Neutrophil (primary cell): Measurements from ENCODE around the gene NDUFA9.

Experiments
- H3K27ac ChIP-seq: fragments of 200-600 bp; sonication (generic); 2 replicates; pipeline ENCODE4 v1.5.1; 2016; ENCODE audit warnings: mild to moderate bottlenecking, moderate library complexity
- H3K27me3 ChIP-seq: fragments of 200-600 bp; sonication (generic); 2 replicates; pipeline ENCODE4 v1.6.0; 2016; ENCODE audit warnings: mild to moderate bottlenecking
- H3K36me3 ChIP-seq: fragments of 200-600 bp; sonication (generic); 2 replicates; pipeline ENCODE4 v1.5.1; 2017
- H3K4me1 ChIP-seq, 2 experiments: fragments of 200-600 bp in 1 of 2; sonication (generic) in 1 of 2; 1 replicate in 1 of 2; 2 replicates in 1 of 2; pipeline versions ENCODE4 v1.5.1 to v1.6.1; 2013 to 2016; ENCODE audit warnings: low read depth in 1 of 2, low read length in 1 of 2, mild to moderate bottlenecking in 1 of 2, moderate library complexity in 1 of 2; ENCODE audit not compliant: control insufficient read depth in 1 of 2, insufficient read depth in 1 of 2
- H3K4me3 ChIP-seq, 2 experiments: fragments of 200-600 bp in 1 of 2; sonication (generic) in 1 of 2; 1 replicate in 1 of 2; 2 replicates in 1 of 2; pipeline ENCODE4 v1.5.1; 2013 to 2016; ENCODE audit warnings: low read depth in 1 of 2, low read length in 1 of 2, mild to moderate bottlenecking in 1 of 2, moderate library complexity in 1 of 2
- H3K9me3 ChIP-seq: fragments of 200-600 bp; sonication (generic); 2 replicates; pipeline ENCODE4 v1.5.1; 2016
- TF ChIP-seq, protein P1 (sequence below): fragments of 200-600 bp; sonication (generic); IDR thresholded peaks from 2 replicates; pipeline ENCODE4 v1.5.1; 2016; ENCODE audit warnings: antibody characterized with exemption

The NDUFA9 gene

DNA sequence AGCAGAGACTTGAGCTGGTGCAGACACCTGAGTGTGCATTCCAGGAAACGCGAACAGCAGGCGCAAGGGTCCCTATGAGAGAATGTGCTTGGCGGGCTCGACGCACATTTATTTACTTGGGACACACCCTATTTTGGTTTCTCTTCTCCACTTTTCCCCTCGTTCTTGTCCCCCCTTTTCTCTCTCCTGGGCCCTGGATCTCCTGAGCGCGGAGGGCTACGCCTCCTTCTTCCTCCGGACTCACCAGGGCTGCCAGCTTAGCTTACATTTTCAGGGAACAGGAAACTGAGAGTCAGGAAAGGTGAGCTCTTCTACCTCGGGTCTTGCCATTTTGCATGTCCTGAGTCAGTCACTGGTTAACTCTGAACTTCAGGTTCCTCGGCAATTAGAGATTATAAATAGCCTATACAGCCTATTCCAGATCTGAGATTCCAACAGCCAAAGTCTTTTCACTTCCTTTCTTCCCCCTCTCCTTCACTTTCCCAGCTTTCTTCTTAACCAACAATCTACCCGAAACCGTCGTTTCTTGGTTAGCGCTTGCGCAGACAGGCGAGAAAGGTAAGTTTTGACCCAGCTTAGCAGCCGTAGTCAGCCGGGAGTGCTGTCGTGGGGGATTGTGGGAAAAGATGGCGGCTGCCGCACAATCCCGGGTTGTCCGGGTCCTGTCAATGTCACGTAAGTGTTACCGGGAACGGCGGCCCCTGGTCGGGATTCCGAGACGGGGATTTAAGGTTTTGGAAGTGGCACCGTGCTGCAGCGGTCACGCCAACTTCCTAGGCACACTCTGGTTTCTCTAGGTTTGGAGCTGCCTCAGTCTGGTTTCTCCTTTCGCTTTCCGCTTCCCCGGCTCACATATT is at the start of gene NDUFA9, which contains the start of gene AKAP3:
Gene NDUFA9 (plus strand): TSS at position 614 of the 857 bp plus-strand sequence. CDS start 13 bp downstream, at position 627.
Gene AKAP3 (minus strand): TSS at position 551 of the 857 bp plus-strand sequence. CDS start 10,855 bp downstream, outside the sequence.
- H3K4me1 ChIP-seq: peaks cover 22 to 29% of the 10 kb centered on the region in 2 experiments
- peak within 1 kb of the TSS; percentile 73 for H3K27ac ChIP-seq
- H3K27me3 ChIP-seq: peaks cover 32% of the 10 kb centered on the region
- H3K36me3 ChIP-seq: no peaks in the 10 kb centered on the region
- H3K4me3 ChIP-seq: peak within 1 kb of the TSS; percentile 85 to 87
- H3K9me3 ChIP-seq: no peaks in the 10 kb centered on the region
- TF ChIP-seq, protein P1, sequence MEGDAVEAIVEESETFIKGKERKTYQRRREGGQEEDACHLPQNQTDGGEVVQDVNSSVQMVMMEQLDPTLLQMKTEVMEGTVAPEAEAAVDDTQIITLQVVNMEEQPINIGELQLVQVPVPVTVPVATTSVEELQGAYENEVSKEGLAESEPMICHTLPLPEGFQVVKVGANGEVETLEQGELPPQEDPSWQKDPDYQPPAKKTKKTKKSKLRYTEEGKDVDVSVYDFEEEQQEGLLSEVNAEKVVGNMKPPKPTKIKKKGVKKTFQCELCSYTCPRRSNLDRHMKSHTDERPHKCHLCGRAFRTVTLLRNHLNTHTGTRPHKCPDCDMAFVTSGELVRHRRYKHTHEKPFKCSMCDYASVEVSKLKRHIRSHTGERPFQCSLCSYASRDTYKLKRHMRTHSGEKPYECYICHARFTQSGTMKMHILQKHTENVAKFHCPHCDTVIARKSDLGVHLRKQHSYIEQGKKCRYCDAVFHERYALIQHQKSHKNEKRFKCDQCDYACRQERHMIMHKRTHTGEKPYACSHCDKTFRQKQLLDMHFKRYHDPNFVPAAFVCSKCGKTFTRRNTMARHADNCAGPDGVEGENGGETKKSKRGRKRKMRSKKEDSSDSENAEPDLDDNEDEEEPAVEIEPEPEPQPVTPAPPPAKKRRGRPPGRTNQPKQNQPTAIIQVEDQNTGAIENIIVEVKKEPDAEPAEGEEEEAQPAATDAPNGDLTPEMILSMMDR: no peak

DNA sequence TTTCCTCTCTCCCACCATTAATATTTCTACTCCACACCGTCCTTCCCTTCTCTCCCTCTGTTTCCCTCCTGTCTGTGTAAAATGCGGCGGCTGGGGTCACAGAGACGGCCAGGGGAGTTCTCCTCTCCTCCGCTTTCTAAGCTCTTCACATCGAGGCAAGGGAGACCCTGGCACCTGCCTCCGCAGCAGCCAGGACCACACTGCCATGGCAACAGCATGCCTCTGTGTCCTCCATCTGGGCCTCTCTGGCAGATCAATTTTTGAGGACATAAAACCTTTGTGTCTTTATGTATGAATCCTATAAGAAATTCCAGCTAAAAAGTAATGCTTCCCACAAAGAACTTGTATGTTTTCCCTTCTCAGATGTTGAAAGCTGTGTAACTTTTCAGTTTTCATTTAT is 45.5 kb upstream of the NDUFA9 start:
- Histone ChIP-seq H3K4me3 (no peak overlapping the region), H3K36me3 (peaks cover 40% of the 10 kb centered on the region), H3K27ac (no peak overlapping the region), H3K9me3 (no peaks in the 10 kb centered on the region), H3K27me3 (no peaks in the 10 kb centered on the region), H3K4me1 (peaks cover 11 to 15% of the 10 kb centered on the region in 2 experiments)
- TF ChIP-seq, protein P1: no peak

DNA sequence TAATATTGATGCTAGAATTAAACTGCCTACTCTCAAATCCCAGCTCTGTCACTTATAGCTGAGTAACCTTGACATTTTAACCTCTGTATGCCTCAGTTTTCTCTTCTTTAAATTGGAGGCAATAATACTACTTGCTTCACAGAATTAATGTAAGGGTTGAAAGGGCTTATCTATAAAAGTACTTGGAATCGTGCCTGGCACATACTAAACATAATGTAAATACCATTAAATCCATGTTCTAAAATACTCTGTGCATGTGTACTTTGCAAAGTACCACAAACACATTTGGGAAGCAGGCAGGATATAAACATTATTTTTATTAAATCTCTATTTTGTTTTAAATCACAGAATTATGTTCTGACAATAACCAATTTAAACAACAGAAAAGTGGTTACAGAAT is 45.0 kb upstream of the NDUFA9 start:
- H3K27me3 ChIP-seq: no peaks in the 10 kb centered on the region
- H3K27ac ChIP-seq: no peak overlapping the region
- TF ChIP-seq, protein P1: no peak
- no peaks in the 10 kb centered on the region for H3K9me3 ChIP-seq
- H3K4me1 ChIP-seq: peaks cover 11 to 15% of the 10 kb centered on the region in 2 experiments
- no peak overlapping the region for H3K4me3 ChIP-seq
- H3K36me3 ChIP-seq: peaks cover 41% of the 10 kb centered on the region

DNA sequence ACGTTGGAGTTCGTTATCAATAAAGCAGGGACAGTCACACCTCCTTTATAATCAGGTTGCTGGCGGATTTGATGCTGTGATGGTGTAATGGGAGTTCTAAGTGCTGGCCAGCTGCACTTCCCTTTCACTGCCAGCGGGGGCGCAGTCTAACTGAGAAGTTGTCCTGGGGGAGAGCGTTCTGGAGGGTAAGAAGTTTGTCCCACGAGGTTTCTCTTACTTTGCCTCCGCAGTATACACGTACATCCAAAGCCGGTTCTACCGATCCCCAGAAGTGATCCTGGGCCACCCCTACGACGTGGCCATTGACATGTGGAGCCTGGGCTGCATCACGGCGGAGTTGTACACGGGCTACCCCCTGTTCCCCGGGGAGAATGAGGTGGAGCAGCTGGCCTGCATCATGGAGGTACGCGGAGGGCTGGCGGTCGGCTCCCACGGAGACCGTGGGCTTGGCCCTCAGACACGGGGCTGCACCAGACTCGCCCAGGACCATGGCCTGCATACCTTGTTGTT is 44.2 kb upstream of the NDUFA9 start:
- Histone ChIP-seq H3K27me3 (no peaks in the 10 kb centered on the region), H3K4me1 (peaks cover 11 to 15% of the 10 kb centered on the region in 2 experiments), H3K27ac (peak overlapping the region; percentile 37), H3K9me3 (no peaks in the 10 kb centered on the region), H3K36me3 (peaks cover 39% of the 10 kb centered on the region), H3K4me3 (peak overlapping the region; percentile 70 to 77)
- TF ChIP-seq, protein P1: peak; percentile 93

DNA sequence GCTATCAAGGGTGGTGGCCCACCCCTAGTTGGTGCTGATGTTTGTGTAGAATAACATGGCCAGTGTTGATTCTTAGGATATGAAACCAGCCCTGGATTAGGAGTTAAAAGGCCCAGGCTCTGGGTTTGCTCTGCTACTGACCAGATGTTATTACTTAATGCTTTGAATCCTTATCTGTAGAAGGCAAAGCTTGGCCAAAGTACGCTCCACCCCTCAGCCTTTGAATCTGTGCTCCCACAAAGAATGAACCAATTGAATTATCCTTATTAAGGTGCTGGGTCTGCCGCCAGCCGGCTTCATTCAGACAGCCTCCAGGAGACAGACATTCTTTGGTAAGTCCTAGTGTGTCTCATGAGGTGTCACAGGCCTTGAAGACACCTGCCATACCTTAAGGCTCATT is 41.9 kb upstream of the NDUFA9 start:
- Histone ChIP-seq H3K27ac (no peak overlapping the region), H3K9me3 (no peaks in the 10 kb centered on the region), H3K36me3 (peaks cover 46% of the 10 kb centered on the region), H3K4me3 (no peak overlapping the region), H3K27me3 (no peaks in the 10 kb centered on the region), H3K4me1 (peaks cover 11 to 15% of the 10 kb centered on the region in 2 experiments)
- TF ChIP-seq, protein P1: no peak
